ENCODE data around the gene NR2C2AP.

Gene NR2C2AP

DNA sequence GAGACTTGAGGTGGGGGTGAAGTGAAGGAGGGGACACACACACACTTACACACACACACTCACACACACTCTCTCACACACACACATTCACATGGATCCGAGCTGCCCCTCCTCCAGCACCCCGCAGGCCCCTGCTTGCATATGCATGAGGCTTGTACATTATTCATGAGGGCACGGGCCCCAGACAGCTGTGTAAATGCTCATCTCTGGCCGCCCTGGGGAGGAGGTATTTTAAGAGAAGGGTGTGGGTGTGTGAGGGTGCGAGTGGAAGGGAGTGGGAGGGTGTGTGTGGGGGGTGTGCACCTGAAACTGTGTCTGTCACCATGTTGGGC, 10.9 kb upstream of the NR2C2AP start:
- DNase-seq = no peak

GRCh38 chr19:19213426-19214158, 10.4 kb upstream of the NR2C2AP start:
- no peak for DNase-seq

GRCh38 chr19:19212916-19213315, 9.7 kb upstream of the NR2C2AP start:
- no peak for DNase-seq

DNA sequence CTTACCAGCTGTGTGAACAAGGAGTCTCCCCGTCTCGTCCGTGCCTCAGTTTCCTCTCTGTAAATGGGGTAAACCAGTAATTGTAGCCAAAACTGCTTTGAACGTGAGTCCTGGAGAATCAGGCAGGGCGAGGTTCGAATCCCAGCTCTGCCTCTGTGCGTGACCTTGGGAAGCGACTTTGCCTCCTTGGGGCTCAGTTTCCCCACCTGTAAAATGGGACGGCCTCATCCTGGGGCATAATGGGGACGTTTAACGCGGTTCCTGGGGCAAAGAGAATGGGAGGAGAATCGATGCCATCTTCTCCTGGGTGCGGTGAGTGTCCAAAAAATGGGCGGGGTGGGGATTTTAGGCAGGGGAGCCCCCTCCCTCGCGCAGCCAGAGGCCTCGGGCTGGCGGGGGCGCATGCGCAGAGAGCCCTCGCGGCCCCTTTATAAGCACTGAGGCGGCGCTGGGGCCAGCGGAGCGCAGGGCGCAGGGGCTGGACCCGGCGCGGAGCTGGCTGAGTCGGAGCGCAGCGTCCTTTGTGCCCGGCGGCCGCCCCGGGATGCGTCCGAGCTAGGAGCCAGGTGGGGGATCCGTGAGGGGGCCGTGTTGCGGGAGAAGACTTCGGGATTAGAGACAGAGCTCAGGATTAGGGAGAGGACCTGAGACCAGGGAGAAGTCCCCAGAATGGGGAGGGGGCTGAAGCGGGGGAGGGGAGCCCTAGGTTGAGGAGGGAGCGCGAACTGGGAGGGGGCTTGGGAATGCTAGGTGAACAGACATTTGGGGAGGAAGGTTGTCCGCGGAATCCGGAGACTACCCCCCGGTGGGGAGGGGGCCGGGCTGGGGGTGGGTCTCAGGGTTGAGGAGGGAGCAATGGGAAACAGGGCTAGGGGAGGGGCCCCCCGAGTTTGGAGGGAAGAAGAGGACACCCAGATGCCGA, 8.5 kb upstream of the NR2C2AP start, which contains the start of gene NCAN:
TSS of gene NCAN (plus strand) at position 460 of the 922 bp plus-strand sequence. CDS start 4,996 bp downstream, outside the sequence.
- no peak for DNase-seq

GRCh38 chr19:19209372-19209771, 6.2 kb upstream of the NR2C2AP start:
- no peak for DNase-seq

DNA sequence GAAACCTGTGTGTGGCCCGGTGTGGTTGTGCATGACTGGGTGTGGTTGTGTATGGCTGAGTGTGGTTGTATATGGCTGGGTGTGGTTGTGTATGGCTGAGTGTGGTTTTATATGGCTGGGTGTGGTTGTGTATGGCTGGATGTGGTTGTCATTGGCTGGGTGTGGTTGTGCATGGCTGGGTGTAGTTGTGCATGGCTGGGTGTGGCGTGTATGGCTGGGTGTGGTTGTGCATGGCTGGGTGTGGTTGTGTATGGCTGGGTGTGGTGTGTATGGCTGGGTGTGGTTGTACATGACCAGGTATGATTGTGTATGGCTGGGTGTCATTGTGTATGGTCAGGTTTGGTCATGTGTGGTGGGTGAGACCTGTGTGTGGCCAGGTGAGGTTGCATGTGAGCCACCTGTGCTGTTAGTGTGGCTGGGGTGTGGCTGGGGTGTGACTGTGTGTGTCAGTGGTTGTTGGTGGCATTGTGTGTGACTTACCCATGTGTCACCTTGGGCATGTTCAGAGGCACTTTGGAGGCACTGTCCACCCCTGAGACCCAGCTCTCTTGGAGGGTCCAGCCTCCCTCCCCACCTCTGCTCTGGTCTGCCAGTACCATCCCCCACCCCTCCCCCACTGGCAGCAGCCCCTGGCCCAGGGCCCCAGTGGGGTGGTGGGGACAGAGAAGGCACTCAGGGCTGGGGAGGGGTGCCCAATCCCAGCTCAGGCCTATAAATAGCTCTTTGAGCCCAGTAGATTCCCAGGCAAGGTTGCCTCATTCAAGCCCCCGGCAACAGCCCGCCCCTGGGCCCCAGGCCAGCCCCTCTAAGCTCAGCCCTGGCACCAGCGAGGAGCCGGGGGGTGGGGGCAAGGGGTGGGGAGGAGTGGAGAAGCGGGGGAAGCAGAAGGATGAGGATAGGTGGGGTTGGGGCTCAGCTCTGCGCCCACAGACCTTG, 4.7 kb upstream of the NR2C2AP start:
- DNase-seq = no peak

DNA sequence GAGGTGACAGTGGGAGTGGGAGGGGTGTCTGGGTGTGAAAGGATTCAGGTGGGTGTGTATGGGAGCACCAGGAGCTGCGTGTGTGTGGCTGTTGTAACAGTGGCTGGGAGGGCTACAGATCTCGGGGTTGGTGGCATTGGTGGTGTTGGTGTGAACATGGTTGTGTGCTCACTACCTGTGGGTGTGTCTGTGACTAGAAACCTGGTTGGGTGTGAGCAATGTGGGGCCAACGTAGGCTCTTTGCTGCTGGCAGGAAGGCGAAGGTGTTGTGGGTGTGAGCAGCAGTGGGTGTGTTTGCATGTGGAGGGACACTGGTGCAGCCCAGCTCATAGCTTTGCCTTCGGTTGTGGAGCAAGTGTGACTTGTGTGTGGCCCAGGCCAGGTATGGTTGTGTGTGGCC, 3.7 kb upstream of the NR2C2AP start:
- no peak for DNase-seq

DNA sequence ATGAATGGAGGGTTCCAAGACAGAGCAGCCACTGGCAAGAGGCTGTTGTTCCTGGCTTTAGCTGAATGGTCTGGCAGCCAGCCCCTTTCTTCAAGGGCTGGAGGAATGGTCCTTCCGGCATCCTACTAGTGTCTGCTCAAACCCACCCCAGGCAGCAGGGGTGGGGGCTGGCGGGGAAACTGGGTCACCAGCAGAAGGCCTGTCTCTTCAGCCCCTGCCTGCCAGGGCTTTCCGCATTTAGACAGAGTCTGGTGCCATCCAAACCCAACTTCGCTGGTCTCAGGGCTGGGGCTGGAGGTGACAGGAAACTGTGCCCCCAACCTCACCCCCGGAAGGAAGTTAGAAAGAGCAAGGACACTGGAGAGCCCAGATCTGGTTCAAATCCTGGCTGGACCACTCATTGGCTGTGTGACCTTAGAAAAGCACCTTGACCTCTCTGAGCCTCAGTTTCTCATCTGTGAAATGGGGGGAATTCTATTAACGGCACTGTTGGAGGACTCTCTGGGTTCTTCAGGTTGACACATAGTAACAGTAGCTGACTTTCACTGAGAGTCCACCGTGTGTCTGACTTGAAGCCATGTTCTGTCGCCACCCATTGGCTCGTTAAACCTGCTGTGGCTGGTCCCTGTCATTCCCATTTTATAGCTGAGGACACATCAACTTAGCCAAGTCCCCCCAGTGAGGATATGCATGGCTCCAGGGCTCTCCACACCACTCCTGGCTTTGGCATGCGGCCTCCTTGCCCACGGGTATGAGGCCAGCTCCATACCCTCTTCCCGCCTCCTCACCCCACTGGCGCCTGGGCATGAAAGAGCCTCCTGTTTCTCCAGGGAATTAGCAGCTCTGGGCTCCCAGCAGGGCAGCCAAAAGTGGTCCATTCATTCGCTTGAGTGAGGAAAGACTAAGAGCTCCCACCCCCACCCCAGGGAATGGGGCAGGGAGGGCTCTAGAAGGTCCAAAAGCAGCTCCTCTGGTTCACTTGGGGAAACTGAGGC, 2.5 kb upstream of the NR2C2AP start:
- DNase-seq = no peak

GRCh38 chr19:19204181-19204580, 967 bp upstream of the NR2C2AP start:
- no peak for DNase-seq

DNA sequence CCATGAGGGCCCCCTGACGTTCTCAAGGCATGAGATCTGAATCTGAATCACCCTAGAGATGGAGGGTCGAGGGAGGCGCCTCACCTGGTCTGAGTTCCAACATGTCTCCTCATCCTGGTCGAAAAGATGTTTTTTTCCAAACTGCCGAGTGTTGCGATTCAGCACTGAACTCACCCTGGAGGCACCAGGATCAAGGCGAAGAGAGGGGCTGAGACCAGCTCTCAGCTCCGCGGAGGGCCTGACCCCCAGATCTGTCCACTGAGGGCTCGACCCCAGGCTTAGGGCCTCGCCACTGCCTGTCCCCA, 555 bp downstream of the NR2C2AP start:
- no peak for DNase-seq

GRCh38 chr19:19201697-19202630, 1.2 kb downstream of the NR2C2AP start:
- DNase-seq = no peak

DNA sequence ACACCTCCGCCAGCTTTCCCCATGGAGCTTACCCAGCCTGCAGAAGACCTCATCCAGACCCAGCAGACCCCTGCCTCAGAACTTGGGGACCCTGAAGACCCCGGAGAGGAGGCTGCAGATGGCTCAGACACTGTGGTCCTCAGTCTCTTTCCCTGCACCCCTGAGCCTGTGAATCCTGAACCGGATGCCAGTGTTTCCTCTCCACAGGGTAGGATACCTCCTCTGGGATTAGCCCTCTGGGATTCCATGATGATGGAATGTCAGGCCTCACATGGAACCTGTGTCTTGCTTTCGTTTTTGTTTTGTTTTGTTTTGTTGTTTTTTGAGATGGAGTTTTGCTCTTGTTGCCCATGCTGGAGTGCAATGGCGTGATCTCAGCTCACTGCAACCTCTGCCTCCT, 9.3 kb downstream of the NR2C2AP start:
- DNase-seq = no peak

GRCh38 chr19:19192910-19193423, 10.2 kb downstream of the NR2C2AP start:
- no peak for DNase-seq

- peak; percentile 97 for DNase-seq
These were observed 10.9 kb downstream of the NR2C2AP start, which contains the start of the genes BORCS8 and RFXANK for GRCh38 chr19:19192078-19192882. TSS of gene BORCS8 (minus strand) at chr19:19192152. CDS start at chr19:19192117, 35 bp downstream. TSS of gene RFXANK (plus strand) at chr19:19192258. CDS start at chr19:19193947, 1,689 bp downstream.

GRCh38 chr19:19191768-19192077, 11.5 kb downstream of the NR2C2AP start:
- DNase-seq = no peak

GRCh38 chr19:19186742-19187141, 16.5 kb downstream of the NR2C2AP start:
- DNase-seq = no peak

DNA sequence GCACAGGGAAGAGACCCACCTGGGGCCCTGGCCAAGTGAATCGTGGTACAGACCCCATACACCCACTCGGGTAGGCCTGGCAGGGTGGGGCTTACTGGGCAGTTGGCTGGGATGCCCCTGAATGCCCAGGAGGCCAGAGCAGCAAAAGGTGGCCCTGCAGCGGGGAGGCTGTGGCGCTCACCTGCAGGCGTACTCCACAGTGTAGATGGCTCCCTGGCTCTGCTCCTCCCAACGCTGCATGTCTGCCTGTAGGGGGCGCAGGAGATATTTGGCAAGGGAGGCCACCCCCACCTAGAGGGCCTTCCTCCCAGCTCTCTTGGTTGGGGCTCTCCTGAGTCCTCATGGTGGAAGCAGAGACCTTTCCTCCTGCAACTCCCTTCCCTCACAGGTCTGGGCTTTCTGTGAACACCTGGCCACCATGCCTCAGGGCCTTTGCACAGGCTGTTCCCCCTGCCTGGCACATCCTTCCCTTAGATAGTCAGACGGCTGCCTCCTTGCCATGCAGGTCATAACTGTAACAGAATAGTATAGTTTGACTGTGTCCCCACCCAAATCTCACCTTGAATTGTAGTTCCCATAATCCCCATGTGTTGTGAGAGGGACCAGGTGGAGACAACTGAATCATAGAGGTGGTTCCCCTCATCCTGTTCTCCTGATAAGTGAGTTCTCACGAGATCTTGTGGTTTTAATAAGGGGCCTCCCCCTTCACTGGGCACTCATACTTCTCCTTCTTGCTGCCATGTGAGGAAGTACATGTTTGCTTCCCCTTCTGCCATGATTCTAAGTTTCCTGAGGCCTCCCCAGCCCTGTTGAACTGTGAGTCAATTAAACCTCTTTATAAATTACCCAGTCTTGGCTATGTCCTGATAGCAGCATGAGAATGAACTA, 17.1 kb downstream of the NR2C2AP start:
- peak; percentile 70 for DNase-seq

- DNase-seq = no peak
These were observed 21.7 kb downstream of the NR2C2AP start for GRCh38 chr19:19181488-19181998.
